ENCODE results near the gene FAM53A.
"Not testable (repeated sequence)": the region's sequence is repeated elsewhere in the genome, so short reads cannot be mapped to it uniquely, and the experiment has no call there.

Gene FAM53A

GRCh38 chr4:1622238-1622637 lies 61.9 kb downstream of the FAM53A start:
- no peak for DNase-seq (ENCODE audit: low read depth)

GRCh38 chr4:1621526-1621925 lies 62.6 kb downstream of the FAM53A start:
- no peak for DNase-seq (ENCODE audit: low read depth)

- DNase-seq (ENCODE audit: low read depth): no peak
These were observed 64.9 kb downstream of the FAM53A start for GRCh38 chr4:1619151-1619672.

- DNase-seq (ENCODE audit: low read depth): no peak
These were observed 65.7 kb downstream of the FAM53A start for GRCh38 chr4:1618438-1618837.

- no peak for DNase-seq (ENCODE audit: low read depth)
These were observed 67.6 kb downstream of the FAM53A start for GRCh38 chr4:1616557-1616930.

GRCh38 chr4:1615786-1616556 lies 68.1 kb downstream of the FAM53A start:
- DNase-seq (ENCODE audit: low read depth): no peak

GRCh38 chr4:1614854-1615595 lies 69.1 kb downstream of the FAM53A start:
- no peak for DNase-seq (ENCODE audit: low read depth)

- no peak for DNase-seq (ENCODE audit: low read depth)
These were observed 69.6 kb downstream of the FAM53A start for GRCh38 chr4:1614502-1614853.

GRCh38 chr4:1614049-1614448 lies 70.1 kb downstream of the FAM53A start:
- DNase-seq (ENCODE audit: low read depth): no peak

- no peak for DNase-seq (ENCODE audit: low read depth)
These were observed 71.0 kb downstream of the FAM53A start for GRCh38 chr4:1613099-1613495.

- no peak for DNase-seq (ENCODE audit: low read depth)
These were observed 71.6 kb downstream of the FAM53A start for GRCh38 chr4:1612278-1613098.

- DNase-seq (ENCODE audit: low read depth): no peak
These were observed 72.6 kb downstream of the FAM53A start for GRCh38 chr4:1611501-1611870.

- DNase-seq (ENCODE audit: low read depth): no peak
These were observed 73.2 kb downstream of the FAM53A start for GRCh38 chr4:1610791-1611500.

GRCh38 chr4:1609901-1610790 lies 74.0 kb downstream of the FAM53A start:
- DNase-seq (ENCODE audit: low read depth): no peak

GRCh38 chr4:1608821-1609500 lies 75.2 kb downstream of the FAM53A start:
- DNase-seq (ENCODE audit: low read depth): no peak

GRCh38 chr4:1608196-1608820 lies 75.8 kb downstream of the FAM53A start:
- DNase-seq (ENCODE audit: low read depth): no peak

- DNase-seq (ENCODE audit: low read depth): not testable (repeated sequence)
These were observed 76.5 kb downstream of the FAM53A start for GRCh38 chr4:1607436-1608195.

- no peak for DNase-seq (ENCODE audit: low read depth)
These were observed 79.4 kb downstream of the FAM53A start for GRCh38 chr4:1604706-1605205.

- no peak for DNase-seq (ENCODE audit: low read depth)
These were observed 79.9 kb downstream of the FAM53A start for GRCh38 chr4:1604181-1604705.

Measured in activated gamma-delta T cell treated with anti-CD3 and anti-CD28 coated beads, Interleukin-2, amount 50 U/mL, for 16 hours (primary cell).